Astrocyte (in vitro differentiated cells and primary cell): ENCODE data around the gene C1QTNF3.

Experiments used
- CTCF ChIP-seq: IDR thresholded peaks from 2 replicates; pipeline ENCODE4 v1.5.1; 2011; ENCODE audit warnings: low read depth, mild to moderate bottlenecking, inconsistent platforms, low read length, moderate library complexity; ENCODE audit not compliant: insufficient read depth
- EZH2 ChIP-seq: IDR thresholded peaks from 2 replicates; pipeline ENCODE4 v1.6.1; 2012; ENCODE audit warnings: mild to moderate bottlenecking, low read length, inconsistent platforms; ENCODE audit not compliant: insufficient read depth

GRCh38 chr5:34042321-34042720 is 692 bp downstream of the C1QTNF3 start:
- TF ChIP-seq CTCF, result no peak
- TF ChIP-seq EZH2, result no peak
